ENCODE results near the gene COL16A1. TPM values are rescaled to one million over a fixed set of nuclear protein-coding genes. Genes with fewer than 3 reads are reported as not detected.
"Not testable (repeated sequence)": the region's sequence is repeated elsewhere in the genome, so short reads cannot be mapped to it uniquely, and the experiment has no call there.

The COL16A1 gene
- total RNA-seq, 1 donor from 2014 or later, result 570 TPM

GRCh38 chr1:31707059-31707600 is 3.3 kb upstream of the COL16A1 start:
- DNase-seq (ENCODE audit: low spot score), result not testable (repeated sequence)

- DNase-seq (ENCODE audit: low spot score), result no peak
These were observed 2.7 kb upstream of the COL16A1 start for GRCh38 chr1:31706384-31707058.

- DNase-seq (ENCODE audit: low spot score), result peak; percentile 89
These were observed 1.5 kb upstream of the COL16A1 start for GRCh38 chr1:31705080-31705866.

- peak; percentile 76 for DNase-seq (ENCODE audit: low spot score)
These were observed 658 bp upstream of the COL16A1 start for GRCh38 chr1:31704271-31705079.

GRCh38 chr1:31702836-31703404 is 897 bp downstream of the COL16A1 start:
- no peak for DNase-seq (ENCODE audit: low spot score)

GRCh38 chr1:31701091-31701736 is 2.6 kb downstream of the COL16A1 start:
- DNase-seq (ENCODE audit: low spot score), result peak; percentile 98

- DNase-seq (ENCODE audit: low spot score), result no peak
These were observed 3.2 kb downstream of the COL16A1 start for GRCh38 chr1:31700468-31701090.

GRCh38 chr1:31699341-31699891 is 4.4 kb downstream of the COL16A1 start:
- DNase-seq (ENCODE audit: low spot score), result no peak

- no peak for DNase-seq (ENCODE audit: low spot score)
These were observed 6.3 kb downstream of the COL16A1 start for GRCh38 chr1:31697369-31697984.

- DNase-seq (ENCODE audit: low spot score), result no peak
These were observed 7.6 kb downstream of the COL16A1 start for GRCh38 chr1:31696242-31696641.

- DNase-seq (ENCODE audit: low spot score), result no peak
These were observed 8.5 kb downstream of the COL16A1 start for GRCh38 chr1:31695327-31695726.

GRCh38 chr1:31694964-31695313 is 8.9 kb downstream of the COL16A1 start:
- no peak for DNase-seq (ENCODE audit: low spot score)

GRCh38 chr1:31694069-31694963 is 9.5 kb downstream of the COL16A1 start:
- peak; percentile 58 for DNase-seq (ENCODE audit: low spot score)

GRCh38 chr1:31693231-31693630 is 10.6 kb downstream of the COL16A1 start:
- DNase-seq (ENCODE audit: low spot score), result no peak

GRCh38 chr1:31691951-31692350 is 11.9 kb downstream of the COL16A1 start:
- DNase-seq (ENCODE audit: low spot score), result no peak

- DNase-seq (ENCODE audit: low spot score), result no peak
These were observed 12.4 kb downstream of the COL16A1 start for GRCh38 chr1:31691446-31691845.

- DNase-seq (ENCODE audit: low spot score), result no peak
These were observed 12.9 kb downstream of the COL16A1 start for GRCh38 chr1:31690921-31691320.

GRCh38 chr1:31689854-31690253 is 14.0 kb downstream of the COL16A1 start:
- peak; percentile 71 for DNase-seq (ENCODE audit: low spot score)

GRCh38 chr1:31689379-31689778 is 14.4 kb downstream of the COL16A1 start:
- DNase-seq (ENCODE audit: low spot score), result no peak

Data from umbilical cord (tissue), 2 donors.